Suppressor macrophage treated with lipopolysaccharide for 4 hours (primary cell): ENCODE results near the gene CDC42.

Experiments used
- DNase-seq: peaks from one replicate; pipeline ENCODE4 v3.0.0-alpha.2; 2020

Gene CDC42

GRCh38 chr1:22076346-22076745, 23.8 kb downstream of the CDC42 start:
- DNase-seq: no peak

- DNase-seq: peak; percentile 47
Measured at GRCh38 chr1:22077728-22078127, 25.2 kb downstream of the CDC42 start.

- DNase-seq: no peak
Measured at GRCh38 chr1:22078133-22078532, 25.6 kb downstream of the CDC42 start.

DNA sequence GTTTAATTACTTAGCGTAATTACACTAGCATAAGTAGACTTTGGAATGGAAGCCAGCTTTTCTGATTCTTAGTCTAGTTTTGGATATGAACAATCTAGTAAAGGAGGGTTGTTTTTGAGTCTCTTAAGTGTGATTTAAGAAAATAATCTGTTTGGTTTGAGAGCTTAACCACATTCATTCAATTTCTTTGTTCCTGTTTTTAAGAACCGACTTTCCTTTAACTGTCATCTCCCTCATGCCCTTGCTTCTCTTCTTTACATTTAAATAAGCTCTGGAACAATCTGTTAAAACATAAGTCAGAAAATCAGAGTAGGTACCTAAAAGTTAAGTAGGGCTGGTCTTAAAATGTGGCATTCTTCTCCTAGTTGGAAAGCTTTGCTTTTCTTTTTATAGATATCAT, 27.7 kb downstream of the CDC42 start:
- DNase-seq: no peak

DNA sequence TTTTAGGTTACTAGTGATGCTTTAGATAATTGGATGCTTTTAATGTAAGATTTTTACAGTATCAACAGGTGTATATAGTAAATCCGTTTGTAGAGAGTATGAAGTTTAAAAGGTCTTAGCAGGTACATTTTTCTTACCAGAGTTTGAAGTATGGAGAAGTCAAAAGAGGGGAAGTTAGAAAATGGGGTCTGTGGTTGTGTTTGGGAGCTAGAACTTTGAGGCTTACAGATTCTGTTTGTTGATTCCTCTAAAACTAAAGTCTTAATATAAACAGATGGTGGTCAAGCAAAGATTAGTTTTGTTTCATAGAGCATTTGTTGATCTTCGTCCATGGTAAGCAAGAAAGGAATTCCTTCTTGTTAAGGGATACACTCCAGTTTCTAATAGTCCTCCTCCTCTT, 35.8 kb downstream of the CDC42 start:
- no peak for DNase-seq

DNA sequence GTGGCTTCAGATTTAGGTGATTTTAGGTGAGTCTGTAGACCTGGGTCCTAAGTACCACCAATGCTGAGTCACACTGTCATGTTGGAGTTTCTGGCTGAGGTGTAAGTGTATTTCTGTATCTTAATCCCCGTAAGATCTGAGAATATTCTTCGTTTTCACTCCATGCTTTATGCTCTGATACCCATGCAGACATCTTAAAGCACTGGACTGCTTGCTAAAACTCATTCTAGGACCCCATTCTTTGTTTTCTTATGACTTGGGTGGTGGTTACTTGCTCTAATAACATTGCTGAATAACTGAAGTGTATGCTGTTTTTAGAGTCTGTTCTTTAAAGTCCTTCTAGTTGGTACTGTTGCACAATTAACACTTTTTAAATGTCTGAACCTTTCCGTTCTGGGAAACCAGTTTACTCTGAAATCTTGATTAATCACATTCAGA, 36.6 kb downstream of the CDC42 start:
- DNase-seq: no peak

- no peak for DNase-seq
Measured at GRCh38 chr1:22089787-22090186, 37.3 kb downstream of the CDC42 start.

GRCh38 chr1:22090867-22091266, 38.4 kb downstream of the CDC42 start:
- DNase-seq: peak; percentile 34

GRCh38 chr1:22092026-22092768, 39.7 kb downstream of the CDC42 start:
- peak; percentile 18 for DNase-seq

GRCh38 chr1:22093513-22093912, 41.0 kb downstream of the CDC42 start:
- no peak for DNase-seq

DNA sequence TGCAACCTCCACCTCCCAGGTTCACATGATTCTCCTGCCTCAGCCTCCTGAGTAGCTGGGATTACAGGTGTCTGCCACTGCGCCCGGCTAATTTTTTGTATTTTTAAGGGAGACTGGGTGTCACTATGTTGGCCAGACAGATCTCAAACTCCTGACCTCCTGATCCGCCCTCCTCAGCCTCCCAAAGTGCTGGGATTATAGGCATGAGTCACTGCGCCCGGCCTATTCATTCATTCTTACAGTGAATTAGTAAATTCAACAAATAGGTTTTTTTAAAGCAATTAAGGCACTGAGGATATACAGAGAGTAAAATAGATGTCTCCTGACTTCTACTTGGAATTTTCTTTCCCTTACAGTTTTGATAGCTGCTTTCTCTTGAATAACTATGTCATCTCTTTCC, 43.5 kb downstream of the CDC42 start:
- no peak for DNase-seq

DNA sequence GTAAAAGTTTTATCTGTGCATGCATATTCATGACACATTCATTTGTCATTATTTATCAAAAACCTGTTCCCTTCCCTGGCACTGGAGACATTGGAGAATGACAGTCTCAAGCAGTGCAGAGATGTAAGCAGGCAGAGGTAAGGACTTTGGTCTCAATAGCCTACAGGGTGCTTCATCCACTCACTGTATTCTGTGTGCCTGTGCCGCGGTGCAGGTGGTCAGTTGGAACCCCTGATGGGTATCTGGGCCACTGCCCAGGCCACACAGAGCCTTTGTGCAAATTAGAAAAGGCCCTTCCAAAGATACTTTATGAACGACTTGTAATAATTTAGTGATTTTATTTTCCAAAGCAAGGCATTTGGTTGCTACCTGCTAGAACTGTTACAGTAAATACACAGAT, 44.0 kb downstream of the CDC42 start:
- no peak for DNase-seq

- no peak for DNase-seq
Measured at GRCh38 chr1:22098752-22099151, 46.2 kb downstream of the CDC42 start.

GRCh38 chr1:22100168-22100567, 47.7 kb downstream of the CDC42 start:
- DNase-seq: no peak

DNA sequence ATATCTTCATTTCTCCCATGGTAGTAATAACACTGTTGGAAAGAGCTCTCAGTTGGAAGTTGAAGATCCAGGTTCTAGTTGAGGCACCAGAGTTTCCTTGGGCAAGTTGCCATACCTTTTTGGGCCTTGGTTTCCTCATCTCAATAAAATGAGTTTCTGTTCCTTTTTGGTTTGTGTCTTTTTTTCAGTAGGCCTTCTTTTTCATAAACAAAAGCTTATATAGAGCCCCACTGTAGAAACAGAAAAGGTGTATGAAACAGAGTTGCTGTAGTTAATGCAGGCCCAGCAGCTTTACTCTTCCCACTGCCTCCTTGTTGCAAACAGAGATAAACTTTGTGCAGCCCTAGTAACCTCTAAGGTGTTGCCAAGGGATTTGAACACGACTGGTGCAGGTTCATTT, 48.7 kb downstream of the CDC42 start:
- DNase-seq: no peak

DNA sequence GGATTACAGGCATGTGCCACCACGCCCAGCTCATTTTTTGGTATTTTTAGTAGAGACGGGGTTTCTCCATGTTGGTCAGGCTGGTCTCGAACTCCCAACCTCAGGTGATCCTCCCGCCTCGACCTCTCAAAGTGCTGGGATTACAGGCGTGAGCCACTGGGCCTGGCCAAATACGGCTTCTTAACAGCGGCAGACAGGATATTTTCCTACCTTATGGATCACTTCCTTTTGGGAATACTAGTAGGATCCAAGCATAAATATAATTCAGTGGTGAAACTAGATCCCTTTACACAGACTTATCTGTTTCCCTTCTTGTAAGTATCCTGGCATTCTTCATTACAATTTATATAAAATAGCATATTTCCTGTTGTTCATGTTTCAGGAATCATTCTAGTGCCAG, 49.5 kb downstream of the CDC42 start:
- no peak for DNase-seq

DNA sequence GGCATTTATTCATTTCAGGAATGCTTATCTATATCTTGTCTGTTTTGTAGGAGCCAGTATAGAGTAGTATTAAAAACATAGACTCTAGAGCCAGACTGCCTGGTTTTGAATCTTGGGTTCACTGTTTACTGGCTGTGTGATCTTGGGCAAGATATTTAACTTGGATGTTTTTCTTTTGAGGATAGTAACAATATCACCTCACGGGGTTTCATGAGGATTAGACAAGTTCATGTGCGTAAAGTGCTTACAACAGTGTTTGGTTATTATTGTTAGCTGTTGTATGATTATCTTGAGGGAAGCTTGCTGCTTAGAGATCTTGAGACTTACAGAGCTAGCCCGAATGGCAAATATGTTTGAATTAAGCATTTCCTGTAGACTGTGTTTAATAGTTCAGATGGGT, 50.2 kb downstream of the CDC42 start:
- DNase-seq: no peak

DNA sequence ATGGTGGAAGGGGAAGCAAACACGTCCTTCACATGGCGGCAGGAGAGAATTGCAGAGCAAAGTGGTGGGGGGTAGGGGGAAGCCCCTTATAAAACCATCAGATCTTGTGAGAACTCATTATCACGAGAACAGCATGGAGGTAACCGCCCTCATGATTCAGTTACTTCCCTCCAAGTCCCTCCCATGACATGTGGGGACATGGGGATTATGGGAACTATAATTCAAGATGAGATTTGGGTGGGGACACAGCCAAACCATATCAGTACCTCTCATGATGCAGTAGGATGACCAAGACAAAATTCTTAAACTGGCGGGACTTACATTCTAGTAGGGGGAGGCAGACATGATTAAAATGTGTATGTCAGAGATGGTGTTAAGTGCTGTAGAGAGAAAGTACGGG, 51.6 kb downstream of the CDC42 start:
- no peak for DNase-seq

GRCh38 chr1:22104865-22105437, 52.4 kb downstream of the CDC42 start:
- no peak for DNase-seq

DNA sequence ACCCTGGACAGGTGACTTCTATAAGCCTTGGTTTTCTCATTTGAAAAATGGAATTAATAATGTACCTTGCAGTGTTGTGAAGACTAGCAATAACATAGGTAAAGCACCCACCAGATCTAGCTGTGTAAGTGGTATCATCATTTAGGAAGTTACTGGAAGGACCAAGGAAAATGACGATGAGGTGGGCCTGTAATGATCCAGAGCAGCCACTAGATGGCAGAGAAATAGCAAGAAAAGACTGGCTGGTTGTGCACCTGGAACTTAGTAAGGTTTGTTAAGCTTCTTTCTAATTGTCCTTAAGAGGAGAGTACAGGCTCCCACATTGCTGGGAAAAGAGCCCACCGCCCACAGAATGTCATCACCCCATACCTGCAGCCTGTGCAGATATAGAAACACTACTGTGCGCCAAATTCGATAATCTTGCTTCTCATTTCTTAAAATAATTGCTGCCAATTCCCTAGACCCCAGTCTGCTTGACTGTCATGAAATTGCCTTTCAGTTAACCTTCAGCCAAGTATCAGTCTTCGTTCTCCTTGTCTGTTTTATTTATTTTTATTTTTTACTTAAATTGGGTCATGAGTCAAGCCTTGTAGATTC, 53.2 kb downstream of the CDC42 start:
- DNase-seq: peak; percentile 47

DNA sequence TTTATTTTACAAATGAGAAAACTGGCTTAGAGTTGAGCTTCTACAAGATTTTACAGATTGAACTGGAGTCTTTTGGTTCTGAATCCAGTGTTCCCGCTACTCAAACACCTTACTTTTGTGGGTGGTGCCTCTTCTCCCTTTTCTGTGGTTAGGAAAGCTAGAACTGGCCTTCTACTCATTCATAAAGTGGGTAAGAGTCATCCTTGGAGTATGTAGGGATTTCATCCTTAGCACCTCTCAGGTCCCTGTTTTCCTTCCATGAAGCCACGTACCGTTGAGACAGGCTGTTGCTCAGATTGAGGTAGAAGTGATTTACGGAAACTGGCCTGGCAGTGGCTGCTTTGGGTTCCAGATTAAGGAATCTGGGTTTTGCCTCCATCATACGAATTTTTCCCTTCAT, 54.6 kb downstream of the CDC42 start:
- no peak for DNase-seq

GRCh38 chr1:22108339-22109105, 56.0 kb downstream of the CDC42 start:
- no peak for DNase-seq

DNA sequence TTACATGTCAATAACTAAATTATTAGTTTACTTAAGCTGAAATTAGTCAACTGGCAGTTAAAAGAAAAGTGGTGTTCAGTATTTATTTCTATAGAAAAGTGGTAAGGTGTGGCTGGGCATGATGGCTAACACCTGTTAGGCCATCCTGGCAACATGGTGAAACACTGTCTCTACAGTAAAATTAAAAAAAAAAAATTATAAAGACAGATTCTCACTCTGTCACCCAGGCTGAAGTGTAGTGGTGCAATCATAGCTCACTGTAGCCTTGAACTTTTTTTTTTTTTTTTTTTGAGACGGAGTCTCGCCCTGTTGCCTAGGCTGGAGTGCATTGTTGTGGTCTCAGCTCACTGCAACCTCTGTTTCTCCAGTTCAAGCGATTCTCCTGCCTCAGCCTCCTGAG, 57.5 kb downstream of the CDC42 start:
- no peak for DNase-seq

DNA sequence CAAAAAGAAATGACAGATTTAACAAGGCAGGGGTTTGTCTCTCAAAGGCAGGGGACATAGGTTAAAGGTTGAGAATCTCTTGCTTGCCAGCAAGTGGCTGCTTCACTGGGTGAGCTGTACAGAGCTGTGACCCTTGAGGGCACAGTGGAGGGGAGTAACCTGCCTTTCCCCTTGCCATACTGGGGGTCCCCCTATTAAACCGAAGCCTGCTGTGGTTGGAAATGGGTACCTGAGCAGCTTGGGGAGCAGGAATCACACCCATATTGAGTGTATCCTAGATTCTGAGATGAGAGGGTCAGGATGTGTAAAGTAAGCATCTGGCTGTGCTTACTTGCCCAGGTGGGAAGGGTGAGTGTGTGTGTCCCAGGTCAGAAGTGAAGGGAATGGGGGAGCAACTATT, 58.6 kb downstream of the CDC42 start:
- no peak for DNase-seq
